ENCODE results near the gene SDK1.

- TF ChIP-seq CTCF (IDR thresholded peaks at IDR 0.05) (no peak), POLR2A (IDR thresholded peaks at IDR 0.05) (no peak)
Measured at GRCh38 chr7:3386423-3387190, 85.6 kb downstream of the SDK1 start.

All from uterus (tissue), 2 donors.